ENCODE measurements around the gene TDRD6.

- TF ChIP-seq POLR2A (IDR thresholded peaks at IDR 0.05): no peak
- TF ChIP-seq, protein P1, sequence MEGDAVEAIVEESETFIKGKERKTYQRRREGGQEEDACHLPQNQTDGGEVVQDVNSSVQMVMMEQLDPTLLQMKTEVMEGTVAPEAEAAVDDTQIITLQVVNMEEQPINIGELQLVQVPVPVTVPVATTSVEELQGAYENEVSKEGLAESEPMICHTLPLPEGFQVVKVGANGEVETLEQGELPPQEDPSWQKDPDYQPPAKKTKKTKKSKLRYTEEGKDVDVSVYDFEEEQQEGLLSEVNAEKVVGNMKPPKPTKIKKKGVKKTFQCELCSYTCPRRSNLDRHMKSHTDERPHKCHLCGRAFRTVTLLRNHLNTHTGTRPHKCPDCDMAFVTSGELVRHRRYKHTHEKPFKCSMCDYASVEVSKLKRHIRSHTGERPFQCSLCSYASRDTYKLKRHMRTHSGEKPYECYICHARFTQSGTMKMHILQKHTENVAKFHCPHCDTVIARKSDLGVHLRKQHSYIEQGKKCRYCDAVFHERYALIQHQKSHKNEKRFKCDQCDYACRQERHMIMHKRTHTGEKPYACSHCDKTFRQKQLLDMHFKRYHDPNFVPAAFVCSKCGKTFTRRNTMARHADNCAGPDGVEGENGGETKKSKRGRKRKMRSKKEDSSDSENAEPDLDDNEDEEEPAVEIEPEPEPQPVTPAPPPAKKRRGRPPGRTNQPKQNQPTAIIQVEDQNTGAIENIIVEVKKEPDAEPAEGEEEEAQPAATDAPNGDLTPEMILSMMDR (IDR thresholded peaks at IDR 0.05): no peak
Measured at GRCh38 chr6:46715141-46715540, 27.5 kb downstream of the TDRD6 start.

All from ovary (tissue), 3 donors.